Uterus (tissue), 2 donors: ENCODE results near the gene GMPS.

ENCODE experiments used
- POLR2A ChIP-seq, 2 donors: fragments of 450-650 bp; IDR thresholded peaks; one replicate each; pipeline ENCODE4 v1.6.1; 2016; ENCODE audit warnings: antibody characterized with exemption in 2 of 2, mild to moderate bottlenecking in 1 of 2, moderate library complexity in 1 of 2
- TF ChIP-seq, protein P1 (sequence below), 4 experiments: fragments of 200-600 bp in 2 of 4; fragments of 450-650 bp in 2 of 4; sonication (generic) in 2 of 4; IDR thresholded peaks; one replicate each; pipeline ENCODE4 v1.5.1; 2016 to 2019; ENCODE audit warnings: antibody characterized with exemption in 4 of 4, mild to moderate bottlenecking in 2 of 4, moderate library complexity in 1 of 4

DNA sequence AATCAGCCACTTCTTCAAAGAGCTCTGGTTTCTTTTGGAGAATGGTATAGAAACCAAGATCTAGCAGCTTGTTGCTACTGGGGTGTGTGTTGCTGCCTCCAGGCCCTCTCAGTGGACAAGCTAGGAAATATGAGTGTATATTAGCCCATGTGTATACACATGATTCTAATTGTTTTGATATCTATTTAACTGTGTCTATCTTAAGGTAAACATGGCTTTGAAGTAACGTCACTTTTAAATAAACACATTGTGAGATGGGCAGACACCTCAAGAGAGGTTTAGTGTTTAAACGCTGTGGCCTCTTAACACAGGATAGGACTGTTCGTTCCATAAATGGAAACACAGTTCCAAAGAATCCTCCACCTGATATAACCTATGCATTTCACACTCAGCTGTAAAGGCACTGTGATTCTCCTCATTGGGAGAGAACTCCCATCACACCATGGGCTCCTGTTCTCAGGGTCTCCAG lies 87.0 kb downstream of the GMPS start:
- TF ChIP-seq, protein P1, sequence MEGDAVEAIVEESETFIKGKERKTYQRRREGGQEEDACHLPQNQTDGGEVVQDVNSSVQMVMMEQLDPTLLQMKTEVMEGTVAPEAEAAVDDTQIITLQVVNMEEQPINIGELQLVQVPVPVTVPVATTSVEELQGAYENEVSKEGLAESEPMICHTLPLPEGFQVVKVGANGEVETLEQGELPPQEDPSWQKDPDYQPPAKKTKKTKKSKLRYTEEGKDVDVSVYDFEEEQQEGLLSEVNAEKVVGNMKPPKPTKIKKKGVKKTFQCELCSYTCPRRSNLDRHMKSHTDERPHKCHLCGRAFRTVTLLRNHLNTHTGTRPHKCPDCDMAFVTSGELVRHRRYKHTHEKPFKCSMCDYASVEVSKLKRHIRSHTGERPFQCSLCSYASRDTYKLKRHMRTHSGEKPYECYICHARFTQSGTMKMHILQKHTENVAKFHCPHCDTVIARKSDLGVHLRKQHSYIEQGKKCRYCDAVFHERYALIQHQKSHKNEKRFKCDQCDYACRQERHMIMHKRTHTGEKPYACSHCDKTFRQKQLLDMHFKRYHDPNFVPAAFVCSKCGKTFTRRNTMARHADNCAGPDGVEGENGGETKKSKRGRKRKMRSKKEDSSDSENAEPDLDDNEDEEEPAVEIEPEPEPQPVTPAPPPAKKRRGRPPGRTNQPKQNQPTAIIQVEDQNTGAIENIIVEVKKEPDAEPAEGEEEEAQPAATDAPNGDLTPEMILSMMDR (IDR thresholded peaks at IDR 0.05), result no peak
- TF ChIP-seq POLR2A (IDR thresholded peaks at IDR 0.05), result no peak
